ENCODE results near the gene SLC35A3. TPM values are rescaled to one million over a fixed set of nuclear protein-coding genes. Genes with fewer than 3 reads are reported as not detected.

The SLC35A3 gene
- total RNA-seq, 1 donor from 2014 or later, result 14.7 TPM

DNA sequence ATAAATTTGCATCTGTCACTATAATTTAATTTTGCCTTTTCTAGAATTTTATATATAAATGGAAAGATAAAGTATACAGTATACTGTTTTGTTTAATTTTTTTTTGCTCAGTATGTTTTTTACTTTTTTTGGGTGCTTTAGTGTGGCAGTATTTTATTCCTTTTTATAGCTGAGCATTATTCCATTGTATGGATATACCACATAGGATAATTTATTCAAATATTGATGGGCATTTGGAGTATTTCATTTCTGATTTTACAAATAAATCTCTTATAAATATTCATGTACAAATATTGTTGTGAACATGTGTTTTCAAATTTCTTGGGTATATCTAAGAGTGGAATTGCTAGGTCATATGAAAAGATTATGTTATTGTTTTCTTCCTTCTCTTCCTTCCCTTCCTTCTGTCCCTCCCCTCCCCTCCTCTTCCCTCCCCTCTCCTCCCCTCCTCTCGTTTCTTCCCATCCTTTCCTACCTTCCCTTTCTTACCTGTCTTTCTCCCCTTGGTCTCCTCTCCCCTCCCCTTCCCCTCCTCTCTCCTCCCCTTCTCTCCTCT is 18.5 kb downstream of the SLC35A3 start:
- H3K4me3 Mint-ChIP-seq (ENCODE audit: unreplicated experiment), result no peak overlapping the region
- H3K27me3 Mint-ChIP-seq (ENCODE audit: low read depth), result no peaks in the 10 kb centered on the region
- DNase-seq (ENCODE audit: low spot score), result no peak
- H3K36me3 Mint-ChIP-seq (ENCODE audit: low read depth), result peaks cover 15% of the 10 kb centered on the region
- H3K4me1 Mint-ChIP-seq (ENCODE audit: low read depth), result peaks cover 4% of the 10 kb centered on the region
- peaks cover 20% of the 10 kb centered on the region for H3K9me3 Mint-ChIP-seq (ENCODE audit: low read depth)
- TF ChIP-seq CTCF (IDR thresholded peaks at IDR 0.05), result no peak
- H3K27ac Mint-ChIP-seq (ENCODE audit: unreplicated experiment), result no peak overlapping the region

- no peak for TF ChIP-seq CTCF (IDR thresholded peaks at IDR 0.05)
Observed at GRCh38 chr1:99992044-99992722, 22.4 kb downstream of the SLC35A3 start.

GRCh38 chr1:99992760-99993467 is 23.1 kb downstream of the SLC35A3 start:
- no peak for TF ChIP-seq CTCF (IDR thresholded peaks at IDR 0.05)
- Mint-ChIP-seq H3K9me3 (ENCODE audit: low read depth) (peaks cover 8% of the 10 kb centered on the region), H3K4me1 (ENCODE audit: low read depth) (peaks cover 4% of the 10 kb centered on the region), H3K36me3 (ENCODE audit: low read depth) (peaks cover 19% of the 10 kb centered on the region), H3K4me3 (ENCODE audit: unreplicated experiment) (no peak overlapping the region), H3K27me3 (ENCODE audit: low read depth) (no peaks in the 10 kb centered on the region), H3K27ac (ENCODE audit: unreplicated experiment) (no peak overlapping the region)
- no peak for DNase-seq (ENCODE audit: low spot score)

More at GRCh38 chr1:99992044-99992722, 22.4 kb downstream of the SLC35A3 start:
- H3K9me3 Mint-ChIP-seq (ENCODE audit: low read depth), result peaks cover 8% of the 10 kb centered on the region
- DNase-seq (ENCODE audit: low spot score), result no peak
- H3K27ac Mint-ChIP-seq (ENCODE audit: unreplicated experiment), result no peak overlapping the region
- peaks cover 19% of the 10 kb centered on the region for H3K36me3 Mint-ChIP-seq (ENCODE audit: low read depth)
- no peaks in the 10 kb centered on the region for H3K27me3 Mint-ChIP-seq (ENCODE audit: low read depth)
- H3K4me1 Mint-ChIP-seq (ENCODE audit: low read depth), result peaks cover 4% of the 10 kb centered on the region
- no peak overlapping the region for H3K4me3 Mint-ChIP-seq (ENCODE audit: unreplicated experiment)

- TF ChIP-seq CTCF (IDR thresholded peaks at IDR 0.05), result no peak
- H3K4me1 Mint-ChIP-seq (ENCODE audit: low read depth), result peaks cover 4% of the 10 kb centered on the region
- no peak overlapping the region for H3K4me3 Mint-ChIP-seq (ENCODE audit: unreplicated experiment)
- no peak for DNase-seq (ENCODE audit: low spot score)
- no peak overlapping the region for H3K27ac Mint-ChIP-seq (ENCODE audit: unreplicated experiment)
- H3K27me3 Mint-ChIP-seq (ENCODE audit: low read depth), result no peaks in the 10 kb centered on the region
- H3K9me3 Mint-ChIP-seq (ENCODE audit: low read depth), result peaks cover 8% of the 10 kb centered on the region
- peaks cover 22% of the 10 kb centered on the region for H3K36me3 Mint-ChIP-seq (ENCODE audit: low read depth)
Observed at GRCh38 chr1:99993468-99993845, 23.7 kb downstream of the SLC35A3 start.

DNA sequence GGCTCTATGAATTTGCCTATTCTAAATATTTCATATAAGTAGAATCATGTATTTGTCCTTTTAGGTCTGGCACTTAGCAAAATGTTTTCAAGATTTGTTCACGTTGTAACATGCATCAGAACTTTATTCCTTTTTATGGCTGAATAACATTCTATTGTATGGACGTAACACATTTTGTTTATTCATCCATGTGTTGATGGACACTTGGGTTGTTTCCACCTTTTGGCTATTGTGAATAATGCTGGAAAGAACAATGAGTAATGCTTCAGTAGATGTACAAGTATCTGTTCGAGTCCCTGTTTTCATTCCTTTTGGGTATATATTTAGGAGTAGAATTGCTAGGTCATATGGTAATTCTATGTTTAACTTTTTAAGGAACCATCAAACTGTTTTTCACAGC is 24.7 kb downstream of the SLC35A3 start:
- no peak overlapping the region for H3K4me3 Mint-ChIP-seq (ENCODE audit: unreplicated experiment)
- no peak for TF ChIP-seq CTCF (IDR thresholded peaks at IDR 0.05)
- peaks cover 4% of the 10 kb centered on the region for H3K4me1 Mint-ChIP-seq (ENCODE audit: low read depth)
- H3K27ac Mint-ChIP-seq (ENCODE audit: unreplicated experiment), result no peak overlapping the region
- H3K27me3 Mint-ChIP-seq (ENCODE audit: low read depth), result no peaks in the 10 kb centered on the region
- H3K9me3 Mint-ChIP-seq (ENCODE audit: low read depth), result peaks cover 8% of the 10 kb centered on the region
- peaks cover 22% of the 10 kb centered on the region for H3K36me3 Mint-ChIP-seq (ENCODE audit: low read depth)
- DNase-seq (ENCODE audit: low spot score), result no peak

All from chondrocyte (in vitro differentiated cells).